ENCODE data around the gene ZNF496.

Gene ZNF496

GRCh38 chr1:247328311-247328710 lies 3.4 kb downstream of the ZNF496 start:
- no peak for ATAC-seq
- no peak for DNase-seq

GRCh38 chr1:247326411-247327130 lies 5.1 kb downstream of the ZNF496 start:
- no peak for ATAC-seq
- no peak for DNase-seq

GRCh38 chr1:247324923-247325322 lies 6.7 kb downstream of the ZNF496 start:
- ATAC-seq (no peak), DNase-seq (no peak)

GRCh38 chr1:247324204-247324787 lies 7.4 kb downstream of the ZNF496 start:
- DNase-seq (no peak), ATAC-seq (no peak)

GRCh38 chr1:247322849-247323586 lies 8.6 kb downstream of the ZNF496 start:
- peak; percentile 32 for DNase-seq

GRCh38 chr1:247322442-247322841 lies 9.2 kb downstream of the ZNF496 start:
- DNase-seq: no peak

More at GRCh38 chr1:247322849-247323586, 8.6 kb downstream of the ZNF496 start:
- ATAC-seq: peak; percentile 69

GRCh38 chr1:247317702-247318101 lies 14.0 kb downstream of the ZNF496 start:
- DNase-seq (no peak), ATAC-seq (no peak)

More at GRCh38 chr1:247322442-247322841, 9.2 kb downstream of the ZNF496 start:
- no peak for ATAC-seq

GRCh38 chr1:247316590-247317197 lies 15.0 kb downstream of the ZNF496 start:
- ATAC-seq (no peak), DNase-seq (no peak)

- ATAC-seq (no peak), DNase-seq (no peak)
These were observed 27.6 kb downstream of the ZNF496 start for GRCh38 chr1:247304031-247304430.

GRCh38 chr1:247303216-247303615 lies 28.5 kb downstream of the ZNF496 start:
- no peak for DNase-seq
- ATAC-seq: no peak

GRCh38 chr1:247301176-247301540 lies 30.5 kb downstream of the ZNF496 start:
- ATAC-seq: no peak

GRCh38 chr1:247300491-247301175 lies 31.0 kb downstream of the ZNF496 start:
- ATAC-seq (no peak), DNase-seq (no peak)

More at GRCh38 chr1:247301176-247301540, 30.5 kb downstream of the ZNF496 start:
- DNase-seq: no peak

- ATAC-seq (no peak), DNase-seq (no peak)
These were observed 31.8 kb downstream of the ZNF496 start for GRCh38 chr1:247299723-247300381.

- no peak for DNase-seq
- ATAC-seq: no peak
These were observed 33.0 kb downstream of the ZNF496 start for GRCh38 chr1:247298701-247299100.

GRCh38 chr1:247298124-247298481 lies 33.6 kb downstream of the ZNF496 start:
- ATAC-seq: no peak
- no peak for DNase-seq

- DNase-seq (no peak), ATAC-seq (no peak)
These were observed 34.2 kb downstream of the ZNF496 start for GRCh38 chr1:247297263-247298123.

GRCh38 chr1:247296599-247297180 lies 35.0 kb downstream of the ZNF496 start:
- no peak for ATAC-seq

GRCh38 chr1:247295746-247296145 lies 35.9 kb downstream of the ZNF496 start:
- DNase-seq (no peak), ATAC-seq (no peak)

More at GRCh38 chr1:247296599-247297180, 35.0 kb downstream of the ZNF496 start:
- DNase-seq: no peak

- DNase-seq: no peak
These were observed 36.4 kb downstream of the ZNF496 start for GRCh38 chr1:247295274-247295684.

GRCh38 chr1:247294282-247294681 lies 37.4 kb downstream of the ZNF496 start:
- ATAC-seq: no peak
- DNase-seq: no peak

More at GRCh38 chr1:247295274-247295684, 36.4 kb downstream of the ZNF496 start:
- no peak for ATAC-seq

Measured in stimulated activated naive CD8-positive, alpha-beta T cell treated with anti-CD3 and anti-CD28 coated beads, Interleukin-15, Interleukin-2, amounts not matched to agents 100 U/mL and 50 U/mL, for 24 hours (primary cell).